Urinary bladder (tissue), 4 donors: ENCODE data around the gene C1orf159. TPM values are rescaled to one million over a fixed set of nuclear protein-coding genes. Genes with fewer than 3 reads are reported as not detected.

ENCODE experiments used
- DNase-seq: peaks from one replicate; pipeline ENCODE4 v3.0.0-alpha.2; 2015; ENCODE audit errors: extremely low spot score
- H3K27ac ChIP-seq: one replicate; pipeline ENCODE4 v1.5.1; 2013; ENCODE audit warnings: low read depth, mild to moderate bottlenecking, moderate library complexity
- H3K36me3 ChIP-seq: one replicate; pipeline ENCODE4 v1.6.1; 2013; ENCODE audit warnings: mild to moderate bottlenecking, moderate library complexity; ENCODE audit not compliant: insufficient read depth
- H3K4me1 ChIP-seq: one replicate; pipeline ENCODE4 v1.6.1; 2013; ENCODE audit warnings: mild to moderate bottlenecking, moderate library complexity; ENCODE audit not compliant: insufficient read depth
- H3K4me3 ChIP-seq: one replicate; pipeline ENCODE4 v1.5.1; 2013; ENCODE audit warnings: low read depth, low read length
- WGBS: extraction: QIAGEN DNeasy Blood & Tissue Kit; methylation state at CpG from one replicate; pipeline ENCODE4 v1.1.7; 2013; 5-methylcytosine and 5-hydroxymethylcytosine counted together
- polyA plus RNA-seq: library from polyadenylated mRNA; stranded (reverse); fragments of 200-250 nt; gene quantifications from one replicate; pipeline ENCODE4 v1.2.3, GENCODE V29; 2013
- total RNA-seq: library from RNA; depleted of rRNA; stranded (reverse); fragments of >200 nt; gene quantifications from one replicate; pipeline ENCODE4 v1.2.3, GENCODE V29; 2014
- donor health status: healthy with polysubstance abuse.
- donor health status: healthy.

The C1orf159 gene
- total and polyA plus RNA-seq, 2 donors = 7.1 to 12.6 TPM

GRCh38 chr1:1073743-1074587 is 41.9 kb downstream of the C1orf159 start, which contains the start of gene RNF223:
RNF223 (minus strand) TSS chr1:1074306; CDS start chr1:1072566, 1,740 bp downstream.
- Histone ChIP-seq H3K4me3 (no peak within 1 kb of the TSS), H3K27ac (peak within 1 kb of the TSS; percentile 95), H3K36me3 (no peaks in the 10 kb centered on the region), H3K4me1 (no peaks in the 10 kb centered on the region)
- 66% methylated on average over 35 of the region's 35 CpGs for WGBS
- DNase-seq = no peak

- H3K27ac ChIP-seq = peak overlapping the region; percentile 95
- H3K36me3 ChIP-seq = no peaks in the 10 kb centered on the region
- no peaks in the 10 kb centered on the region for H3K4me1 ChIP-seq
- DNase-seq = no peak
- no peak overlapping the region for H3K4me3 ChIP-seq
- WGBS = 82% methylated on average over 28 of the region's 28 CpGs
Observed at GRCh38 chr1:1072849-1073742, 42.8 kb downstream of the C1orf159 start.

DNA sequence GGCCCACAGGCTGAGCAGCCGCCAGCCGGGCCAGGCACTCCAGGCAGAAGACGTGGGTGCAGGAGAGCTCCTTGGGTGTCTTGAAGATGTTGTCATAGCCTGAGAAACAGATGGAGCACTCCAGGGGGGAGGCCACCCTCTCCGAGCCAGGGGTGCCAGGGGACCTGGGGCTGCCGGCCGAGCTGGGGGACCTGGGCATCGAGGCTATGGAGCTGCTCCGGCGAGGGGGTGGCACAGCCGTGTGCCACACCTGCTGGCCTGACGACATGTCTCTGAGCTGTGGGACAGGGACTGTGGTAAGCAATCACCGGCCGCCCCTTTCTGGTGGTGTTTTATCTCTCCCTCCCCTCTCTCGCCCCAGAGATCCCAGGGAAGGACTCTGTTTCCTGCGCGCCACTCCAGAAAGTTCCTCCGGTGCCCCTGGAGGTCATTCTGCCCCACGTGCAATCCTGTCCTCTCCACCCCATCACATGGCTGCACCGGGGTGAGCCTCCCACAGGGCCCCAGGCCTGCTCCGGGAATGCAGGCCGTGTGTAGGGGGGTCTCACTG is 43.5 kb downstream of the C1orf159 start:
- no peak overlapping the region for H3K27ac ChIP-seq
- WGBS = 75% methylated on average over 21 of the region's 21 CpGs
- DNase-seq = no peak
- no peaks in the 10 kb centered on the region for H3K4me1 ChIP-seq
- H3K36me3 ChIP-seq = no peaks in the 10 kb centered on the region
- H3K4me3 ChIP-seq = no peak overlapping the region

DNA sequence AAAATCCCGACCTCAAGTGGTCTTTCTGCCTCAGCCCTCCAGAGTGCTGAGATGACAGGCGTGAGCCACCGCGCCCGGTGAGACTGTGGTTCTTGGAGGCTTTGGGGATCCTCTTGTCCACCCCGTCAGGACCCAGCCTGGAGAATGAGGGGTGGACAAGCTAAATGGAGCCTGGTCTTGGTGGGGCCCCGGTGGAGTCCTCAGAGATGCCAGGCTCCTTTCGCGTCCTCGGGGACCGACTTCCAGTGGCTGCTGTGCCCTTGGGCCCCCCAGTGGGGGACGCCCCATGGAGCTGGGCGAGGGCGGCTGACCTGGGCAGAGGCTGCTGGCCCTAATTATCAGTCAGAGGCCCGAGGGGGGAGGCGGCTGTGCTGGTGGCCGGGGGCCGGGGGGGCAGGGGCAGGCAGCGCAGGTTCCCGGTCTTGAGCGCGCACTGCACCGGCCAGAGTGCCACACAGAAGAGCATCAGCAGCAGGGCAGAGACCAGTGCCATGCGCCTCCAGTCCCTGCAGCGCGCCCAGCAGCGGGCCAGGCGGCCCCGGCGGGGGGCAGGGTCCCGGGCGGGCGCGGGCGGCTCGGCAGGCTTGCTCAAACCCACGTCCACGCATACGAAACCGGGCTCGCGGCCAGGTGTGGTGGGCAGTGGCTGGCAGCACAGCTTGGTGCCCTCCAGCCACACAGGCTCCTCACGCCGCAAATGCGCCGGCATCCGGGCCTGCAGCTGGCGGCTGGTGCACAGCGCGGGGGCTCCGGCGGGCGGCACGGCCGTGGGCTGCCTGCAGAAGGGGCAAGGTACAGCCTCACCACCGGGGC is 44.2 kb downstream of the C1orf159 start:
- no peak for DNase-seq
- H3K36me3 ChIP-seq = no peaks in the 10 kb centered on the region
- 86% methylated on average over 56 of the region's 56 CpGs for WGBS
- no peaks in the 10 kb centered on the region for H3K4me1 ChIP-seq
- no peak overlapping the region for H3K27ac ChIP-seq
- no peak overlapping the region for H3K4me3 ChIP-seq

- Histone ChIP-seq H3K4me1 (no peaks in the 10 kb centered on the region), H3K36me3 (no peaks in the 10 kb centered on the region), H3K4me3 (peak overlapping the region; percentile 42), H3K27ac (peak overlapping the region; percentile 53)
- DNase-seq = no peak
- WGBS = 68% methylated on average over 40 of the region's 40 CpGs
Observed at GRCh38 chr1:1069711-1070676, 45.9 kb downstream of the C1orf159 start.

GRCh38 chr1:1069056-1069710 is 46.7 kb downstream of the C1orf159 start:
- H3K4me1 ChIP-seq = no peaks in the 10 kb centered on the region
- no peak for DNase-seq
- peak overlapping the region; percentile 42 for H3K4me3 ChIP-seq
- peak overlapping the region; percentile 53 for H3K27ac ChIP-seq
- WGBS = 4% methylated on average over 74 of the region's 75 CpGs
- no peaks in the 10 kb centered on the region for H3K36me3 ChIP-seq

- no peak overlapping the region for H3K27ac ChIP-seq
- H3K36me3 ChIP-seq = no peaks in the 10 kb centered on the region
- no peak for DNase-seq
- H3K4me1 ChIP-seq = no peaks in the 10 kb centered on the region
- 2% methylated on average over 54 of the region's 55 CpGs for WGBS
- H3K4me3 ChIP-seq = peak overlapping the region; percentile 42
Observed at GRCh38 chr1:1068517-1069055, 47.3 kb downstream of the C1orf159 start.

DNA sequence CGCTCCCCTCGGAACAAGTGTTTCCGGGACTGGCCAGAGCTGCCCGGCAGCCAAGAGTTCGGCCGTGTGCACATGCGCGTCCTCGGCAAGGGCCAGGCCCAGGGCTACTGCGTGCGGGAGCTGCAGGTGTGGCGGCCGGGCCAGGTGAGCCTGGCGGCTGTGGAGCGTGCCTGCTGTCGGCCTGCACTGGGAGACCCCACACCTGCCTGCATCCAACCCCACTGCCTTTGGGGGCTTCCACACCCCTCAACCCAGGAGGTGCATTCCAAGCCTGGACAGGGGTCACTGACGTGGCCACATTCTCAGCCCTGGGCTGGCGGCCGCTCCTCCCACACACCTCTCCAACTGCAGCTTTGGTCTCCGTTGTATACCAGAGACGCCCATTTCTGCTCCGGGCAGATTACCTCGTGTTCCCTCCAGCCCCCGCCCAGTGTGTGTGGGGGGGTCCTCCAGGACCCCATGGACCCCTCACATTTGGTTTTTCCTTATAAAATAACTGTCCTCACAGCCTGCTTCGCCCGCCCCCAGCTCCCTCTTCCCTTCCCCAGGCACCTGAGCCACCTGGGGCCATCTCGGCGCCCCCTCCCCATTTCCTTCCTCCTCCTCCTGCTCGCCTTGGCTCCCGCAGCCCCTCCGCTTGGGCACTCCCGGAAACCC is 47.9 kb downstream of the C1orf159 start:
- Histone ChIP-seq H3K4me1 (no peaks in the 10 kb centered on the region), H3K4me3 (no peak overlapping the region), H3K36me3 (no peaks in the 10 kb centered on the region), H3K27ac (no peak overlapping the region)
- no peak for DNase-seq
- 45% methylated on average over 32 of the region's 32 CpGs for WGBS

DNA sequence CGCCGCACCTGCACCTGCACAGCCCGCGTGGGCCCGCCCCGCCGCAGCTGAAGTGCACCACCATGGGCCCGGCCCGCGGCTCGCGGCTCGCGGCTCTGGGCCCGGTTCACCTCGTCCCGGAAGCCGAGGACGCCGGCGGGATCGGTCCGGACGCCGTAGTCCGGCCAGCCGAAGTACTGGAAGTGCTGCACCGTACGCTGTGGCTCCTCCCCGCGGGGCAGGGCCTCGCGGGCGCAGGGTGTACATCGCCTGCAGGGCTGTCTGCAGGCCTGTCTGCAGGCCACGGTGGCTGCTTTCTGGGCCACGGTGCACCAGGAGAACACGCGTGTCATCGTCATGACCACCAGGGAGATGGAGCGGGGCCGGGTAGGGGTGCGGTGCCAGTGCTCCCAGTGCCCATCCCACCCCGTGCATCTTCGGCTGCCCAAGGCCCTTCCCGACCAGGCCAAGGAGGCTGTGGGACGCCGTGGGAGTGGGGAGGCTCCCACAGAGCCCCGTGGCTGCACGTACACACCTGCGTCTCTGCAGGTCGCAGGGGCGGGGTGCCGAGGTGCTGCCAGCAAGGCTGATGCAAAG is 48.5 kb downstream of the C1orf159 start:
- Histone ChIP-seq H3K4me3 (no peak overlapping the region), H3K27ac (no peak overlapping the region), H3K36me3 (no peaks in the 10 kb centered on the region), H3K4me1 (no peaks in the 10 kb centered on the region)
- DNase-seq = no peak
- WGBS = 88% methylated on average over 54 of the region's 54 CpGs

DNA sequence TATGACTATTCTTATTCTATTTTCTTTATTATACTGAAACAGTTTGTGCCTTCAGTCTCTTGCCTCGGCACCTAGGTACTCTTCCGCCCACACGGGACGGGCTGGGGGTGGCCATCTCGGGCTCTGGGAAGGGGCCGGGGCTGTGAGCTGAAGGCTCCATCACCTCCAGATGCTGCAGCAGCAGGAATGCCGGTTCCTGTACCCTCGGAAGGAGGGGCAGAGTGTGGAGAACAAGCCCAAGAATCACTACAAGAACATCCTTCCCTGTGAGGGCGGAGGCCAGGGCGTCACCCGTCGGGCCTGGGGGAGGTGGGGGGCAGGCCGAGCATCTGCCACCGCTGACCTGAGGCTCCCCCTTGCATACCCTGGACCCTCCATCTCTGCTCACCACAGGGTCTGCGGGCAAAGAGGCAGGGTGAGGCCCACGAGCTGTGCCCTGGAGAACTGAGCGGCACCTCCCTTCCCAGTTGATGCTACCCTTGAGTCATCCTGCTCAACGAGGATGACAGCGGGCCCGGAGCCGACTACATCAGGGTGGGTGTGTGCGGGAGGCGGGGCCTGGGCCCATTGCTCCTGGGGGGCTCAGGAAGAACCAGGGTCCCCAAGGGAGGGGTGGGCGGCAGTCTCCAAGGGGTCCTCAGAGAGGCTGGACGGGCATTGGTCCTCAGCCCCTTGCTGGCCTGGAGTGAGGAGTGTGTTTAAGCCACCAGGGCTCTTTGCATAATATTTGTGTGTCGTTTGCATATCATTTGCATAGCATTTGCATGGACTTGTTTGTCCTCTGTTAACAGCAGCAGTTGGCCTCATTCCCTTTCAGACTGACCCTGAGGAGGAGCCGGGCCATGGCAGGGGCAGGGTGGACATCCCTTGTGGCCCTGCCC is 49.2 kb downstream of the C1orf159 start:
- 69% methylated on average over 27 of the region's 27 CpGs for WGBS

More for the DNA sequence above, 49.2 kb downstream of the C1orf159 start:
- DNase-seq = no peak
- no peak overlapping the region for H3K27ac ChIP-seq
- H3K36me3 ChIP-seq = no peaks in the 10 kb centered on the region
- no peak overlapping the region for H3K4me3 ChIP-seq
- H3K4me1 ChIP-seq = no peaks in the 10 kb centered on the region
